Right lobe of liver (tissue), 6 donors: ENCODE measurements around the gene RELN. TPM values are rescaled to one million over a fixed set of nuclear protein-coding genes. Genes with fewer than 3 reads are reported as not detected.

Experiments
- ATAC-seq, 4 donors: fragments of 200-7000 bp; cut with Tn5 transposase; one replicate each; pipeline ENCODE4 v1.9.1; 2020; ENCODE audit warnings: mild to moderate bottlenecking in 4 of 4, moderate library complexity in 4 of 4
- DNase-seq, 3 donors: peaks; one replicate each; pipeline ENCODE4 v3.0.0-alpha.2; 2020
- H3K27ac ChIP-seq, 3 donors: fragments of 200-600 bp; one replicate each; pipeline ENCODE4 v1.8.0; 2022
- H3K27me3 ChIP-seq, 2 donors: fragments of 200-600 bp; one replicate each; pipeline ENCODE4 v1.8.0; 2022
- H3K36me3 ChIP-seq, 4 donors: fragments of 200-600 bp; sonication (generic) in 1 of 4; one replicate each; pipeline versions ENCODE4 v1.5.1 to v1.8.0; 2017 to 2022; ENCODE audit warnings: control low read depth in 1 of 4
- H3K4me1 ChIP-seq, 4 donors: fragments of 200-600 bp; sonication (generic) in 1 of 4; one replicate each; pipeline versions ENCODE4 v1.5.1 to v1.8.0; 2017 to 2022; ENCODE audit warnings: control low read depth in 1 of 4
- H3K4me3 ChIP-seq, 3 donors: fragments of 200-600 bp; one replicate each; pipeline ENCODE4 v1.8.0; 2022
- H3K9me3 ChIP-seq, 4 donors: fragments of 200-600 bp; sonication (generic) in 1 of 4; one replicate each; pipeline versions ENCODE4 v1.5.1 to v1.8.0; 2017 to 2022; ENCODE audit warnings: control low read depth in 1 of 4
- POLR2A ChIP-seq: fragments of 450-650 bp; IDR thresholded peaks from one replicate; pipeline ENCODE4 v1.6.1; 2017; ENCODE audit warnings: antibody characterized with exemption, mild to moderate bottlenecking
- WGBS: methylation state at CpG from one replicate; pipeline ENCODE4 v1.1.6; 2018; ENCODE audit warnings: low coverage, low lambda C conversion rate; ENCODE audit not compliant: insufficient coverage; ENCODE audit errors: missing lambda C conversion rate; 5-methylcytosine and 5-hydroxymethylcytosine counted together
- intact Hi-C, 2 donors: fragments of 100-400 bp; cut with DNase I; formaldehyde crosslinking; loops; one replicate each; pipeline versions ENCODE4 v1.11.2 to v1.14.1; 2022
- total RNA-seq, 6 experiments: library from RNA; depleted of rRNA in 2 of 6; stranded (reverse); fragments of >200 nt in 2 of 6; fragmentation: NEBNext Ultra II Directional in 3 of 6; extraction: Animal tissue kit (Norgen Biotek cat#: 25700) in 3 of 6; gene quantifications; one replicate each; pipeline versions ENCODE4 v1.1.0 to v1.2.4, GENCODE V29; 2016 to 2023
- TF ChIP-seq, protein P1 (sequence below), 4 donors: fragments of 200-600 bp in 3 of 4; fragments of 450-650 bp in 1 of 4; IDR thresholded peaks; one replicate each; pipeline versions ENCODE4 v1.5.1 to v1.8.0; 2016 to 2022; ENCODE audit warnings: antibody characterized with exemption in 4 of 4, mild to moderate bottlenecking in 2 of 4
- donor health status: DM: no; HTN: yes; CAD: no.
- donor health status: DM: no; HTN: no; CAD: no.
- donor health status: DM: no; HTN: no; CAD: no.
- donor health status: DM: no; HTN: yes; CAD: no.
- donor health status: DM: no; HTN: yes; CAD: no.

RELN gene
- total RNA-seq, 6 experiments from 2014 or later, result 11.9 to 35.7 (median 18.9) TPM

DNA sequence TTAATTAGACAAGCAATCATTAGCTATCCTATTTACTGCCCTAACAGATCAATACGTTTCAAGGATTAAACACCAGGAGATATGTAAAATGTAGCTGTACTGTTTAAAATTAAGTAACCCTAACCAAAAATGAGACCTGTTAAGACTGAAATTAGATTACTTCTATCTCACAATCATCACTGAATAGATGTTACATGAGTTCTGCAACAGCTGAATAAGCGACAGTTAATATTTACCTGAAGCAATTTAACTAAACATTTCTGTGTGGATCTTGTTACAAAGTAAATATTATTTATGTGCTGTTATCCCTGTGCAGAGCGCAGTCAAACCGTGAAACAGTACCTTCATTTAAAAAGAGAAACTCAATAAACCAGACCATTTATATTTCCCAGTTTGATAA lies 122.5 kb downstream of the RELN start:
- peaks cover 0 to 6% (median 2%) of the 10 kb centered on the region in 4 donors for H3K4me1 ChIP-seq
- no peaks in the 10 kb centered on the region for H3K36me3 ChIP-seq
- no peaks in the 10 kb centered on the region for H3K9me3 ChIP-seq
- intact Hi-C loops, result no loop called here
- H3K27ac ChIP-seq, result no peak overlapping the region
- WGBS, result 36% methylated on average over 4 of the region's 4 CpGs
- H3K27me3 ChIP-seq, result no peaks in the 10 kb centered on the region
- no peak for DNase-seq
- TF ChIP-seq POLR2A, result no peak
- TF ChIP-seq, protein P1, sequence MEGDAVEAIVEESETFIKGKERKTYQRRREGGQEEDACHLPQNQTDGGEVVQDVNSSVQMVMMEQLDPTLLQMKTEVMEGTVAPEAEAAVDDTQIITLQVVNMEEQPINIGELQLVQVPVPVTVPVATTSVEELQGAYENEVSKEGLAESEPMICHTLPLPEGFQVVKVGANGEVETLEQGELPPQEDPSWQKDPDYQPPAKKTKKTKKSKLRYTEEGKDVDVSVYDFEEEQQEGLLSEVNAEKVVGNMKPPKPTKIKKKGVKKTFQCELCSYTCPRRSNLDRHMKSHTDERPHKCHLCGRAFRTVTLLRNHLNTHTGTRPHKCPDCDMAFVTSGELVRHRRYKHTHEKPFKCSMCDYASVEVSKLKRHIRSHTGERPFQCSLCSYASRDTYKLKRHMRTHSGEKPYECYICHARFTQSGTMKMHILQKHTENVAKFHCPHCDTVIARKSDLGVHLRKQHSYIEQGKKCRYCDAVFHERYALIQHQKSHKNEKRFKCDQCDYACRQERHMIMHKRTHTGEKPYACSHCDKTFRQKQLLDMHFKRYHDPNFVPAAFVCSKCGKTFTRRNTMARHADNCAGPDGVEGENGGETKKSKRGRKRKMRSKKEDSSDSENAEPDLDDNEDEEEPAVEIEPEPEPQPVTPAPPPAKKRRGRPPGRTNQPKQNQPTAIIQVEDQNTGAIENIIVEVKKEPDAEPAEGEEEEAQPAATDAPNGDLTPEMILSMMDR (IDR thresholded peaks at IDR 0.05), result no peak
- ATAC-seq, result peak; percentile 72 to 95 (median 84)
- H3K4me3 ChIP-seq, result no peak overlapping the region

DNA sequence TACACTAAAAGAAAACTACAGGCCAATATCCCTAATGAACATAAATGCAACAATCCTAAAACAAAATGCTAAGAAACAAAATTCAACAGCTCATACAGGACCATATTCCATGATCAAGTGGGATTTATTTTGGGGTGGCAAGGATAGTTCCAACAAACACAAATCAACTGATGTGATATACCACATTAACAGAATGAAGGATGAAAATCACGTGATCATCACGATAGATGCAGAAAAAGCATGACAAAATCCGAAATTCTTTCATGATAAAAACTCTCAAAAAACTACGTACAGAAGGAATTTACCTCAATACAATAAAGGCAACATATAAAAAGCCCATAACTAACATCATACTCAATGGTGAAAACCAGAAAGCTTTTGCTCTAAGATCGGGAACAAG lies 124.0 kb downstream of the RELN start:
- 70% methylated on average over 5 of the region's 5 CpGs for WGBS
- Histone ChIP-seq H3K9me3 (no peaks in the 10 kb centered on the region), H3K36me3 (no peaks in the 10 kb centered on the region), H3K4me1 (peaks cover 0 to 6% (median 2%) of the 10 kb centered on the region in 4 donors), H3K27ac (no peak overlapping the region), H3K27me3 (no peaks in the 10 kb centered on the region), H3K4me3 (no peak overlapping the region)
- intact Hi-C loops, result no loop called here
- no peak for DNase-seq
- no peak for ATAC-seq
- TF ChIP-seq, protein P1 (IDR thresholded peaks at IDR 0.05), result no peak
- TF ChIP-seq POLR2A, result no peak

DNA sequence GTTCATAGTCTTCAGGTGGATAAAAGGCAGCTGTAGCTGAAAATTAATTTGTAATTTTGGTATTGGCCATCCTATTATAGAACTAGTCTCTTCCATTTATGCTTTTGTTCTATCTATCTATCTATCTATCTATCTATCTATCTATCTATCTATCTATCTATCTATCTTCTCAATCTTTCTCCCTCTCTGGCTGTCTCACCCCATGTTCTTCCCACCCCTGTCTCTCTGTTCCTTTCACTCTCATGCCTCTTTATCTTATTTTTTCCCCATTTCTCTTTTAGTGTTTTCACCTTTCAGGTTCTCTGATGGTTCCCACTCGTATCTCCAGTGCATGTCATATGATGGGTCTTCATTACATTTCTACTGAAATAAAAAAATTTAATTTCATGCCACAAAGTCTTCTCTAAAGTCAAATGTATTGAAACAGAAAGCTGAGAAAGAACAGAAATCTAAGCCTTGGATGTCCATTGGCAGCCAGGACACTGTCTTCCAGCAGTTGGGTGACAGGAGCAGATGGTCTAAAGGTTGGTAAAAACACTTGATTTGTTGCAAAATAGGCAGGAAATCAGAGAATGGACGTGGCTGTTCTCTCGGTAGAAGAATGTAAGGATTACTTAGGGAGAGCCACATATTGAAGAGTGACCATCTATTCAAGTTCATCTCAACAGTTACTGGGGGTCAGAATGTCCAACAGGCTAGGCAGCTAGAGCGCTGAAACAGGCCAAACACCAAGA lies 127.0 kb downstream of the RELN start:
- WGBS, result 57% methylated on average over 4 of the region's 4 CpGs
- intact Hi-C loops, result no loop called here
- Histone ChIP-seq H3K36me3 (no peaks in the 10 kb centered on the region), H3K4me1 (peaks cover 0 to 6% (median 2%) of the 10 kb centered on the region in 4 donors), H3K9me3 (no peaks in the 10 kb centered on the region), H3K27me3 (no peaks in the 10 kb centered on the region), H3K4me3 (no peak overlapping the region), H3K27ac (no peak overlapping the region)
- ATAC-seq, result no peak
- no peak for TF ChIP-seq POLR2A
- TF ChIP-seq, protein P1 (IDR thresholded peaks at IDR 0.05), result no peak
- DNase-seq, result no peak

DNA sequence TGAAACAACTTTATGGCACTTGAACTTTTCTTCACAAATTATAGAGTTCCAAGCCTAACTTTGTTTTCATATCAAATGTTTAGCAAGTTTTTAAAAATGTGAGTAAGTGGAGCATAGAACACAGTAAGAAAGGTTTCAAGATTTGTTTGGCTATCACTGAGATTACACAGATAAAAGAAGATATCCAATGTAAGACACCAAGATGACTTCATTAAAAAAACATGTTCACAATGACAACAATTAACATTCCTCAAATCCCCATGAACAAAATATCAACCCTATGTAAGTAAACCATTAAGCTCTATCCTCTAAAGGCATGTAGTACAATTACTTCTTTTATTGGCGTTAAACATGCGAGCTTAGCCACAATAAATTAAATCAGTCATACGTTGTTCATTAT lies 129.7 kb downstream of the RELN start:
- H3K4me3 ChIP-seq, result no peak overlapping the region
- H3K36me3 ChIP-seq, result no peaks in the 10 kb centered on the region
- TF ChIP-seq POLR2A, result no peak
- H3K4me1 ChIP-seq, result no peaks in the 10 kb centered on the region
- intact Hi-C loops, result no loop called here
- no peaks in the 10 kb centered on the region for H3K27me3 ChIP-seq
- no peak overlapping the region for H3K27ac ChIP-seq
- H3K9me3 ChIP-seq, result no peaks in the 10 kb centered on the region
- DNase-seq (no peak), ATAC-seq (no peak)
- 70% methylated on average over 3 of the region's 3 CpGs for whole genome bisulfite sequencing

DNA sequence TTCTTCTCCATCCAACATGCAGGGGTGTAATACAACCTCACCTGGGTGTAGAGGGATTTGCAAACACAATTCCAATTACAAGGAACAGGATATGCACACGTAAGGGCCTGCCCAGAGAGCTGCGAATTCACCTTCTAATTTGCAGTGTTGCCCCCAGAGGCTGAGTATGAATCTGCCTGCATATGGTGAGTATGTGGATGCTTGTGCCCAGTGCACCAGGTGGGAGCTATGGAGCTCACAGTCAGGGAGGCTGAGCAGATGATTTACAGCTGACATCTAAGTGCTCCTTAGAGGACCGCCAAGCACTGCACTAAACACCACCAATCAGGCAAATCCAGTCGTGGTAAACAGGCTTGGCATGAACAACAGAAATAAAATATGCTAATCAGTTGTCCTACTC lies 132.0 kb downstream of the RELN start:
- DNase-seq (no peak), ATAC-seq (no peak)
- intact Hi-C loops, result no loop called here
- Histone ChIP-seq H3K4me1 (no peaks in the 10 kb centered on the region), H3K4me3 (no peak overlapping the region), H3K9me3 (no peaks in the 10 kb centered on the region), H3K27me3 (no peaks in the 10 kb centered on the region), H3K36me3 (no peaks in the 10 kb centered on the region), H3K27ac (no peak overlapping the region)
- WGBS, result 56% methylated on average over 4 of the region's 4 CpGs
- no peak for TF ChIP-seq POLR2A
- TF ChIP-seq, protein P1 (IDR thresholded peaks at IDR 0.05), result no peak
